Posterior vena cava (tissue), 2 donors: ENCODE measurements around the gene TMEM272. TPM values are rescaled to one million over a fixed set of nuclear protein-coding genes. Genes with fewer than 3 reads are reported as not detected.

Experiments
- DNase-seq: peaks from one replicate; pipeline ENCODE4 v3.0.0-alpha.2; 2020; ENCODE audit warnings: low spot score
- intact Hi-C, 2 donors: fragments of 100-400 bp; cut with DNase I; formaldehyde crosslinking; loops; one replicate each; pipeline versions ENCODE4 v1.14.1 to v1.14.2; 2022 to 2023
- long read RNA-seq, 2 donors: library from polyadenylated mRNA; unstranded; transcript quantifications; one replicate each; pipeline ENCODE4 v2.0.0, GENCODE V29; 2020 to 2021
- total RNA-seq, 2 donors: library from RNA; stranded (reverse); fragmentation: NEBNext Ultra II Directional; extraction: Animal tissue kit (Norgen Biotek cat#: 25700); gene quantifications; one replicate each; pipeline ENCODE4 v1.2.1, GENCODE V29; 2021
- donor health status: DM: yes; HTN: yes; CAD: no.
- donor health status: DM: yes; HTN: yes; CAD: no.

TMEM272 gene
- under 1 TPM; 0.10 to 0.14 TPM for total RNA-seq
- long read RNA-seq, donor 1 = 0 reads
- long read RNA-seq, donor 2 = 0 reads

GRCh38 chr13:51844862-51845573 lies at the start of gene TMEM272:
TMEM272 (minus strand) TSS chr13:51845177; CDS start chr13:51838530, 6,647 bp downstream.
- intact Hi-C loops = no loop called here

GRCh38 chr13:51894239-51894638 lies 49.3 kb upstream of the TMEM272 start:
- DNase-seq = no peak
- intact Hi-C loops = loop anchor here in 1 of 2 donors (10.0 kb wide), 1 partner anchor 231 kb away; the partner anchor contains the start of gene NEK5

More at GRCh38 chr13:51844862-51845573, at the start of gene TMEM272:
- DNase-seq = no peak

GRCh38 chr13:51892657-51893056 lies 47.7 kb upstream of the TMEM272 start:
- intact Hi-C loops = loop anchor here in 1 of 2 donors (10.0 kb wide), 1 partner anchor 232 kb away; the partner anchor contains the start of gene NEK5
- DNase-seq = no peak

GRCh38 chr13:51887468-51887867 lies 42.5 kb upstream of the TMEM272 start:
- intact Hi-C loops = no loop called here
- DNase-seq = no peak

GRCh38 chr13:51885651-51886050 lies 40.7 kb upstream of the TMEM272 start:
- intact Hi-C loops = no loop called here

GRCh38 chr13:51883226-51883600 lies 38.2 kb upstream of the TMEM272 start:
- DNase-seq = no peak
- intact Hi-C loops = no loop called here

More at GRCh38 chr13:51885651-51886050, 40.7 kb upstream of the TMEM272 start:
- DNase-seq = no peak

GRCh38 chr13:51882570-51883225 lies 37.7 kb upstream of the TMEM272 start:
- intact Hi-C loops = no loop called here

GRCh38 chr13:51881296-51881695 lies 36.3 kb upstream of the TMEM272 start:
- DNase-seq = no peak

More at GRCh38 chr13:51882570-51883225, 37.7 kb upstream of the TMEM272 start:
- no peak for DNase-seq

GRCh38 chr13:51879133-51879532 lies 34.2 kb upstream of the TMEM272 start:
- DNase-seq = no peak
- intact Hi-C loops = no loop called here

More at GRCh38 chr13:51881296-51881695, 36.3 kb upstream of the TMEM272 start:
- intact Hi-C loops = no loop called here

- intact Hi-C loops = no loop called here
- no peak for DNase-seq
These were observed 29.7 kb upstream of the TMEM272 start for GRCh38 chr13:51874651-51875050.

- intact Hi-C loops = no loop called here
- no peak for DNase-seq
These were observed 28.9 kb upstream of the TMEM272 start for GRCh38 chr13:51873837-51874236.

GRCh38 chr13:51873117-51873798 lies 28.3 kb upstream of the TMEM272 start:
- intact Hi-C loops = no loop called here
- no peak for DNase-seq

GRCh38 chr13:51870616-51871015 lies 25.6 kb upstream of the TMEM272 start:
- intact Hi-C loops = no loop called here
- DNase-seq = no peak

- no peak for DNase-seq
- intact Hi-C loops = no loop called here
These were observed 24.9 kb upstream of the TMEM272 start for GRCh38 chr13:51869916-51870315.

GRCh38 chr13:51867062-51867461 lies 22.1 kb upstream of the TMEM272 start:
- no peak for DNase-seq
- intact Hi-C loops = no loop called here

GRCh38 chr13:51865838-51866237 lies 20.9 kb upstream of the TMEM272 start:
- intact Hi-C loops = no loop called here

GRCh38 chr13:51862957-51863356 lies 18.0 kb upstream of the TMEM272 start:
- DNase-seq = no peak
- intact Hi-C loops = no loop called here

More at GRCh38 chr13:51865838-51866237, 20.9 kb upstream of the TMEM272 start:
- DNase-seq = no peak

GRCh38 chr13:51861723-51862300 lies 16.8 kb upstream of the TMEM272 start, which contains the start of gene CCDC70:
CCDC70 (plus strand) TSS chr13:51861969; CDS start chr13:51865412, 3,443 bp downstream.
- intact Hi-C loops = no loop called here
- DNase-seq = no peak

- intact Hi-C loops = no loop called here
- DNase-seq = no peak
These were observed 13.7 kb upstream of the TMEM272 start for GRCh38 chr13:51858433-51859247.
